Adrenal gland (tissue), 12 donors: ENCODE results near the gene ASH1L. TPM values are rescaled to one million over a fixed set of nuclear protein-coding genes. Genes with fewer than 3 reads are reported as not detected.

Source experiments
- DNase-seq, 7 donors: peaks; one replicate each; pipeline ENCODE4 v3.0.0-alpha.2; 2019 to 2020
- H3K27ac ChIP-seq, 5 donors: fragments of 200-600 bp; sonication (generic) in 4 of 5; 1 replicate in 3 of 5; 2 replicates in 2 of 5; pipeline versions ENCODE4 v1.5.1 to v1.8.0; 2016 to 2020; ENCODE audit warnings: mild to moderate bottlenecking in 1 of 5
- H3K27me3 ChIP-seq: fragments of 200-600 bp; 2 replicates; pipeline ENCODE4 v1.8.0; 2021
- H3K36me3 ChIP-seq, 2 donors: fragments of 200-600 bp; replicated peaks in 1 of 2; 1 replicate in 1 of 2; 2 replicates in 1 of 2; pipeline versions ENCODE4 v1.5.1 to v1.8.0; 2018 to 2022
- H3K4me1 ChIP-seq, 2 donors: fragments of 200-600 bp; replicated peaks in 1 of 2; 1 replicate in 1 of 2; 2 replicates in 1 of 2; pipeline versions ENCODE4 v1.5.1 to v1.8.0; 2018 to 2021
- H3K4me3 ChIP-seq, 4 donors: fragments of 200-600 bp; sonication (generic) in 3 of 4; one replicate each; pipeline ENCODE4 v1.5.1; 2016 to 2018
- H3K9me3 ChIP-seq, 3 donors: fragments of 200-600 bp; sonication (generic) in 1 of 3; replicated peaks in 1 of 3; 1 replicate in 2 of 3; 2 replicates in 1 of 3; pipeline versions ENCODE4 v1.5.1 to v1.8.0; 2016 to 2021
- POLR2A ChIP-seq, 2 donors: fragments of 450-650 bp; IDR thresholded peaks; one replicate each; pipeline ENCODE4 v1.6.1; 2017; ENCODE audit warnings: antibody characterized with exemption in 2 of 2, mild to moderate bottlenecking in 2 of 2, moderate library complexity in 1 of 2
- WGBS, 4 donors: extraction: QIAGEN DNeasy Blood & Tissue Kit in 2 of 4; methylation state at CpG; one replicate each; pipeline versions ENCODE4 v1.1.5 to v1.1.7; 2013 to 2017; 5-methylcytosine and 5-hydroxymethylcytosine counted together
- intact Hi-C, 2 donors: fragments of 100-400 bp; cut with DNase I; formaldehyde crosslinking; loops; one replicate each; pipeline versions ENCODE4 v1.14.1 to v1.15.0; 2022 to 2023
- polyA plus RNA-seq, 3 donors: library from polyadenylated mRNA; stranded (reverse); fragments of 200-250 nt in 2 of 3; fragments of 350-450 nt in 1 of 3; fragmentation: Illumina TruSeq in 1 of 3; extraction: RNeasy Lipid Tissue Mini Kit (QIAGEN cat#74804) in 1 of 3; gene quantifications; one replicate each; pipeline ENCODE4 v1.2.3, GENCODE V29; 2013 to 2014
- total RNA-seq, 9 donors: library from RNA; depleted of rRNA in 4 of 9; stranded (reverse); fragments of >200 nt in 4 of 9; fragments of 120-200 nt in 1 of 9; fragmentation: NEBNext Ultra II Directional in 1 of 9; extraction: Animal tissue kit (Norgen Biotek cat#: 25700) in 1 of 9; gene quantifications; one replicate each; pipeline versions ENCODE4 v1.1.0 to v1.2.4, GENCODE V29; 2013 to 2023
- TF ChIP-seq, protein P1 (sequence below), 6 experiments: fragments of 450-650 bp in 4 of 6; fragments of 200-600 bp in 2 of 6; sonication (generic) in 1 of 6; IDR thresholded peaks; 1 replicate in 5 of 6; 2 replicates in 1 of 6; pipeline versions ENCODE4 v1.5.1 to v1.8.0; 2016 to 2021; ENCODE audit warnings: antibody characterized with exemption in 6 of 6, mild to moderate bottlenecking in 2 of 6, moderate library complexity in 1 of 6
- donor health status: healthy with polysubstance abuse.
- donor health status: Bipolar disorder and iron deficiency.
- donor health status: DM: yes; HTN: yes; CAD: no.
- donor health status: DM: no; HTN: no; CAD: no.
- donor health status: DM: no; HTN: no; CAD: no.
- donor health status: DM: yes; HTN: yes; CAD: no.

ASH1L gene
- total and polyA plus RNA-seq, 12 donors = 3.7 to 59.3 (median 41.8) TPM

GRCh38 chr1:155540000-155540874, 22.4 kb downstream of the ASH1L start:
- WGBS, 4 donors = 80 to 86% (median 82%) methylated on average over 4 of the region's 4 CpGs
- peak in 2 of 7 donors; percentile 27 to 31 for DNase-seq
- no peaks in the 10 kb centered on the region for H3K36me3 ChIP-seq
- peaks cover 29 to 63% of the 10 kb centered on the region in 2 donors for H3K4me1 ChIP-seq
- H3K27me3 ChIP-seq = no peaks in the 10 kb centered on the region
- H3K27ac ChIP-seq = no peak overlapping the region
- intact Hi-C loops = no loop called here
- H3K4me3 ChIP-seq = no peak overlapping the region
- no peaks in the 10 kb centered on the region for H3K9me3 ChIP-seq
- TF ChIP-seq POLR2A (IDR thresholded peaks at IDR 0.05) = no peak
- TF ChIP-seq, protein P1, sequence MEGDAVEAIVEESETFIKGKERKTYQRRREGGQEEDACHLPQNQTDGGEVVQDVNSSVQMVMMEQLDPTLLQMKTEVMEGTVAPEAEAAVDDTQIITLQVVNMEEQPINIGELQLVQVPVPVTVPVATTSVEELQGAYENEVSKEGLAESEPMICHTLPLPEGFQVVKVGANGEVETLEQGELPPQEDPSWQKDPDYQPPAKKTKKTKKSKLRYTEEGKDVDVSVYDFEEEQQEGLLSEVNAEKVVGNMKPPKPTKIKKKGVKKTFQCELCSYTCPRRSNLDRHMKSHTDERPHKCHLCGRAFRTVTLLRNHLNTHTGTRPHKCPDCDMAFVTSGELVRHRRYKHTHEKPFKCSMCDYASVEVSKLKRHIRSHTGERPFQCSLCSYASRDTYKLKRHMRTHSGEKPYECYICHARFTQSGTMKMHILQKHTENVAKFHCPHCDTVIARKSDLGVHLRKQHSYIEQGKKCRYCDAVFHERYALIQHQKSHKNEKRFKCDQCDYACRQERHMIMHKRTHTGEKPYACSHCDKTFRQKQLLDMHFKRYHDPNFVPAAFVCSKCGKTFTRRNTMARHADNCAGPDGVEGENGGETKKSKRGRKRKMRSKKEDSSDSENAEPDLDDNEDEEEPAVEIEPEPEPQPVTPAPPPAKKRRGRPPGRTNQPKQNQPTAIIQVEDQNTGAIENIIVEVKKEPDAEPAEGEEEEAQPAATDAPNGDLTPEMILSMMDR (IDR thresholded peaks at IDR 0.05) = no peak

GRCh38 chr1:155537193-155537592, 25.4 kb downstream of the ASH1L start:
- TF ChIP-seq, protein P1 (IDR thresholded peaks at IDR 0.05) = no peak
- no peak for TF ChIP-seq POLR2A (IDR thresholded peaks at IDR 0.05)
- Histone ChIP-seq H3K27me3 (no peaks in the 10 kb centered on the region), H3K36me3 (no peaks in the 10 kb centered on the region), H3K27ac (peak overlapping the region in 3 of 5 donors; percentile 51 to 66 (median 63)), H3K4me1 (peaks cover 42 to 88% of the 10 kb centered on the region in 2 donors), H3K9me3 (no peaks in the 10 kb centered on the region), H3K4me3 (no peak overlapping the region)
- no peak for DNase-seq
- WGBS, 4 donors = 80 to 87% (median 84%) methylated on average over 4 of the region's 4 CpGs
- intact Hi-C loops = no loop called here

- WGBS, 4 donors = 32 to 49% (median 37%) methylated on average over 1 of the region's 1 CpG
- intact Hi-C loops = no loop called here
- TF ChIP-seq POLR2A (IDR thresholded peaks at IDR 0.05) = no peak
- TF ChIP-seq, protein P1 (IDR thresholded peaks at IDR 0.05) = no peak
- Histone ChIP-seq H3K27me3 (no peaks in the 10 kb centered on the region), H3K4me3 (no peak overlapping the region), H3K9me3 (no peaks in the 10 kb centered on the region), H3K27ac (peak overlapping the region in 2 of 5 donors; percentile 17 to 19), H3K36me3 (no peaks in the 10 kb centered on the region), H3K4me1 (peaks cover 36 to 78% of the 10 kb centered on the region in 2 donors)
- no peak for DNase-seq
These were observed 31.0 kb downstream of the ASH1L start for GRCh38 chr1:155531624-155532023.

DNA sequence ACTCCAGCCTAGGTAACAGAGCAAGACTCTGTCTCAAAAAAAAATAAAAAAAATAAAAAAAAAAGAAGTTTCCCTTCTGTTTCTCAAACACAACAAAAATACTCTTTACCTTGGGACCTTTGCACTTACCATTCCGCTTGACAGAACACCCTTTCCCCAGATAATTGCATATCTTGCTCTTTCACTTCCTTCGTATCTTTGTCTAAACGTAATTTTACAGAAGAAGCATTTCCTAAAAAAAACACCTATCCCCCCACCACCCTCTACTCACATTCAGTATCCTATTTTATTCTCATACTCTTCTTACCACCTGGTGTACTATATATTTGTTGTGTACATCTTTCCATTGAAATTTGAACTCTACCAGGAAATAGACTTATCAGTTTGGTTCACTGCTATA, 32.7 kb downstream of the ASH1L start:
- TF ChIP-seq, protein P1 (IDR thresholded peaks at IDR 0.05) = no peak
- TF ChIP-seq POLR2A (IDR thresholded peaks at IDR 0.05) = no peak
- Histone ChIP-seq H3K27me3 (no peaks in the 10 kb centered on the region), H3K4me1 (peaks cover 23 to 61% of the 10 kb centered on the region in 2 donors), H3K36me3 (no peaks in the 10 kb centered on the region), H3K27ac (no peak overlapping the region), H3K4me3 (no peak overlapping the region), H3K9me3 (no peaks in the 10 kb centered on the region)
- intact Hi-C loops = no loop called here
- no peak for DNase-seq
- WGBS, 4 donors = 79 to 88% (median 85%) methylated on average over 3 of the region's 3 CpGs
